ENCODE data around the gene NKD2.
"Not testable (repeated sequence)": the region's sequence is repeated elsewhere in the genome, so short reads cannot be mapped to it uniquely, and the experiment has no call there.

The NKD2 gene

GRCh38 chr5:1057485-1058082 lies 49.0 kb downstream of the NKD2 start:
- no peak for DNase-seq (ENCODE audit: low read depth in 2 of 2)

GRCh38 chr5:1058083-1058945 lies 49.7 kb downstream of the NKD2 start:
- DNase-seq (ENCODE audit: low read depth in 2 of 2): no peak

GRCh38 chr5:1058988-1059883 lies 50.6 kb downstream of the NKD2 start:
- DNase-seq (ENCODE audit: low read depth in 2 of 2): no peak

GRCh38 chr5:1059884-1060263 lies 51.3 kb downstream of the NKD2 start:
- DNase-seq (ENCODE audit: low read depth in 2 of 2): no peak

GRCh38 chr5:1060535-1060981 lies 52.0 kb downstream of the NKD2 start:
- no peak for DNase-seq (ENCODE audit: low read depth in 2 of 2)

GRCh38 chr5:1061292-1061691 lies 52.7 kb downstream of the NKD2 start:
- DNase-seq (ENCODE audit: low read depth in 2 of 2): not testable (repeated sequence)

GRCh38 chr5:1061916-1062315 lies 53.3 kb downstream of the NKD2 start:
- DNase-seq (ENCODE audit: low read depth in 2 of 2): no peak

- no peak for DNase-seq (ENCODE audit: low read depth in 2 of 2)
These were observed 54.4 kb downstream of the NKD2 start for GRCh38 chr5:1062761-1063568.

- DNase-seq (ENCODE audit: low read depth in 2 of 2): no peak
These were observed 55.2 kb downstream of the NKD2 start for GRCh38 chr5:1063661-1064382.

- no peak for DNase-seq (ENCODE audit: low read depth in 2 of 2)
These were observed 56.0 kb downstream of the NKD2 start for GRCh38 chr5:1064383-1065142.

GRCh38 chr5:1065143-1065750 lies 56.6 kb downstream of the NKD2 start:
- no peak for DNase-seq (ENCODE audit: low read depth in 2 of 2)

GRCh38 chr5:1065891-1066650 lies 57.5 kb downstream of the NKD2 start:
- no peak for DNase-seq (ENCODE audit: low read depth in 2 of 2)

- no peak for DNase-seq (ENCODE audit: low read depth in 2 of 2)
These were observed 58.1 kb downstream of the NKD2 start for GRCh38 chr5:1066676-1067075.

GRCh38 chr5:1067141-1068121 lies 58.8 kb downstream of the NKD2 start:
- DNase-seq (ENCODE audit: low read depth in 2 of 2): no peak

GRCh38 chr5:1068204-1068894 lies 59.7 kb downstream of the NKD2 start:
- no peak for DNase-seq (ENCODE audit: low read depth in 2 of 2)

- DNase-seq (ENCODE audit: low read depth in 2 of 2): no peak
These were observed 60.5 kb downstream of the NKD2 start for GRCh38 chr5:1068895-1069719.
